Testis (tissue), 2 donors: ENCODE measurements around the gene PPARG.

Experiments used
- CTCF ChIP-seq, 3 experiments: fragments of 450-650 bp in 2 of 3; fragments of 200-600 bp in 1 of 3; sonication (generic) in 1 of 3; IDR thresholded peaks; one replicate each; pipeline ENCODE4 v1.5.1; 2016 to 2019; ENCODE audit warnings: antibody characterized with exemption in 3 of 3, mild to moderate bottlenecking in 2 of 3, moderate library complexity in 1 of 3
- POLR2A ChIP-seq: fragments of 450-650 bp; IDR thresholded peaks from one replicate; pipeline ENCODE4 v1.6.1; 2017; ENCODE audit warnings: antibody characterized with exemption, mild to moderate bottlenecking, moderate library complexity

GRCh38 chr3:12253516-12254343 lies 35.1 kb upstream of the PPARG start:
- TF ChIP-seq CTCF (IDR thresholded peaks at IDR 0.05) (no peak), POLR2A (no peak)
